AG04450 (cell line): ENCODE measurements around the gene KPNA6. TPM values are rescaled to one million over a fixed set of nuclear protein-coding genes. Genes with fewer than 3 reads are reported as not detected.

Experiments used
- CTCF ChIA-PET: fragments of 300-600, 350-600 bp; formaldehyde crosslinking; extraction: SDS; loops from one replicate; lab custom pipeline; 2022; ENCODE audit warnings: antibody characterized with exemption, inconsistent platforms; lab: Charles Lee
- POLR2A ChIA-PET: fragments of 350-600 bp; formaldehyde crosslinking; extraction: SDS; loops from one replicate; lab custom pipeline; 2021; ENCODE audit warnings: antibody characterized with exemption, inconsistent platforms; lab: Yijun Ruan, JAX
- DNase-seq: peaks from one replicate; pipeline ENCODE4 v3.0.0-alpha.2; 2011; ENCODE audit warnings: low read depth, low spot score
- H3K27ac ChIP-seq: one replicate; pipeline ENCODE4 v1.5.1; 2012; ENCODE audit warnings: low read depth, low read length, control low read depth
- H3K27me3 ChIP-seq: one replicate; pipeline ENCODE4 v1.6.0; 2012; ENCODE audit warnings: low read length; ENCODE audit not compliant: control insufficient read depth, insufficient read depth
- H3K4me3 ChIP-seq: 2 replicates; pipeline ENCODE4 v1.5.1; 2011; ENCODE audit warnings: mild to moderate bottlenecking, low read depth, low read length, control low read depth
- H3K9me3 ChIP-seq: 2 replicates; pipeline ENCODE4 v1.5.1; 2012; ENCODE audit warnings: low read length; ENCODE audit not compliant: control insufficient read depth, insufficient read depth
- CTCF ChIP-seq: IDR thresholded peaks from 2 replicates; pipeline ENCODE4 v1.5.1; 2011; ENCODE audit warnings: low read depth, low read length, control low read depth, inconsistent platforms
- polyA plus RNA-seq: library from polyadenylated mRNA; depleted of rRNA; stranded (reverse); fragments of >200 nt; gene quantifications from 2 replicates; pipeline ENCODE4 v1.2.3, GENCODE V29; 2011

Gene KPNA6
- polyA plus RNA-seq, 1 experiment = 45.9 TPM

GRCh38 chr1:32199717-32200072 lies 91.8 kb downstream of the KPNA6 start:
- TF ChIP-seq CTCF = no peak
- Histone ChIP-seq H3K9me3 (no peaks in the 10 kb centered on the region), H3K4me3 (peak overlapping the region; percentile 79), H3K27me3 (no peaks in the 10 kb centered on the region), H3K27ac (peak overlapping the region; percentile 96)
- ChIA-PET CTCF (interaction anchor here (1.9 to 3.1 kb wide), 2 partner anchors 14 to 16 kb away, joined by 4 to 16 read pairs; no protein-coding TSS in a partner anchor), POLR2A (interaction anchor here (0.6 to 2.5 kb wide), 4 partner anchors 20 to 136 kb away, joined by 3 to 17 read pairs (median 10); partner anchors contain the start of genes MARCKSL1, TMEM39B and TXLNA)
- no peak for DNase-seq

- POLR2A ChIA-PET = interaction anchor here (0.5 to 2.5 kb wide), 12 partner anchors 8 to 611 kb away, joined by 3 to 17 read pairs (median 3); partner anchors contain the start of genes BSDC1, KPNA6, MARCKSL1 and TMEM39B
- DNase-seq = no peak
- no peak for TF ChIP-seq CTCF
Measured at GRCh38 chr1:32200226-32201010, 92.6 kb downstream of the KPNA6 start, which contains the start of gene CCDC28B. CCDC28B (plus strand) TSS chr1:32200595; CDS start chr1:32201936, 1,341 bp downstream.

GRCh38 chr1:32201011-32201855 lies 93.4 kb downstream of the KPNA6 start:
- H3K27me3 ChIP-seq = no peaks in the 10 kb centered on the region
- POLR2A ChIA-PET = interaction anchor here (0.5 to 2.5 kb wide), 7 partner anchors 9 to 143 kb away, joined by 3 to 17 read pairs (median 5); partner anchors contain the start of genes KPNA6, MARCKSL1, TMEM39B and TXLNA
- no peak for TF ChIP-seq CTCF
- H3K9me3 ChIP-seq = no peaks in the 10 kb centered on the region; the same call in 1 of the 2 replicates
- peak overlapping the region; percentile 96 for H3K27ac ChIP-seq
- peak overlapping the region; percentile 79 for H3K4me3 ChIP-seq
- CTCF ChIA-PET = interaction anchor here (1.9 to 3.1 kb wide), 2 partner anchors 15 to 16 kb away, joined by 4 to 16 read pairs; no protein-coding TSS in a partner anchor
- DNase-seq = no peak

More at GRCh38 chr1:32200226-32201010, 92.6 kb downstream of the KPNA6 start, which contains the start of gene CCDC28B:
- Histone ChIP-seq H3K27me3 (no peaks in the 10 kb centered on the region), H3K27ac (peak within 1 kb of the TSS; percentile 96), H3K9me3 (no peaks in the 10 kb centered on the region), H3K4me3 (peak within 1 kb of the TSS; percentile 79)
- CTCF ChIA-PET = interaction anchor here (1.9 to 3.1 kb wide), 2 partner anchors 15 kb away, joined by 4 to 16 read pairs; no protein-coding TSS in a partner anchor

GRCh38 chr1:32204943-32205361 lies 97.1 kb downstream of the KPNA6 start:
- H3K4me3 ChIP-seq = peak overlapping the region; percentile 80
- TF ChIP-seq CTCF = no peak
- CTCF ChIA-PET = interaction anchor here (3.0 kb wide), 1 partner anchor 11 kb away, joined by 18 read pairs; no protein-coding TSS in a partner anchor
- POLR2A ChIA-PET = interaction anchor here (0.6 to 1.9 kb wide), 7 partner anchors 25 to 189 kb away, joined by 3 to 13 read pairs (median 6); partner anchors contain the start of genes BSDC1, KPNA6, MARCKSL1 and TXLNA
- no peak for DNase-seq
- H3K9me3 ChIP-seq = no peaks in the 10 kb centered on the region; the same call in 1 of the 2 replicates
- H3K27ac ChIP-seq = peak overlapping the region; percentile 39
- no peaks in the 10 kb centered on the region for H3K27me3 ChIP-seq
